Neuronal stem cell (in vitro differentiated cells): Measurements from ENCODE around the gene CAVIN2.
A peak's percentile ranks its signal among the peaks of the same experiment; 100 is the strongest.

Source experiments
- DNase-seq: peaks from one replicate; pipeline ENCODE4 v3.0.0-alpha.2; 2013; ENCODE audit warnings: low spot score
- H2AFZ ChIP-seq: one replicate; pipeline ENCODE4 v1.6.1; 2013; ENCODE audit warnings: mild to moderate bottlenecking, low read length, inconsistent platforms
- H2AK5ac ChIP-seq: 2 replicates; pipeline ENCODE4 v1.6.1; 2013; ENCODE audit warnings: low read depth, mild to moderate bottlenecking, inconsistent platforms, low read length, moderate library complexity, mixed read lengths
- H2BK120ac ChIP-seq: 2 replicates; pipeline ENCODE4 v1.6.1; 2013; ENCODE audit warnings: low read depth, mild to moderate bottlenecking, inconsistent platforms, low read length, moderate library complexity, mixed read lengths
- H2BK12ac ChIP-seq: one replicate; pipeline ENCODE4 v1.6.1; 2013; ENCODE audit warnings: low read length, inconsistent platforms
- H2BK15ac ChIP-seq: 2 replicates; pipeline ENCODE4 v1.6.1; 2013; ENCODE audit warnings: mild to moderate bottlenecking, low read length, inconsistent platforms, mixed read lengths
- H2BK5ac ChIP-seq: one replicate; pipeline ENCODE4 v1.6.1; 2013; ENCODE audit warnings: inconsistent platforms, mild to moderate bottlenecking, low read length, moderate library complexity
- H3K14ac ChIP-seq: one replicate; pipeline ENCODE4 v1.6.1; 2013; ENCODE audit warnings: low read length, inconsistent platforms
- H3K18ac ChIP-seq: 2 replicates; pipeline ENCODE4 v1.6.1; 2013; ENCODE audit warnings: low read length, inconsistent platforms
- H3K23ac ChIP-seq: 2 replicates; pipeline ENCODE4 v1.6.1; 2013; ENCODE audit warnings: low read depth, mild to moderate bottlenecking, mixed read lengths, low read length, inconsistent platforms; ENCODE audit not compliant: poor library complexity
- H3K27ac ChIP-seq: replicated peaks from 3 replicates; pipeline ENCODE4 v1.5.1; 2013; ENCODE audit warnings: low read length, inconsistent platforms
- H3K27me3 ChIP-seq, 3 experiments: 2 replicates each; pipeline ENCODE4 v1.6.1; 2013; ENCODE audit warnings: low read length in 3 of 3, mild to moderate bottlenecking in 2 of 3, inconsistent platforms in 1 of 3, low read depth in 1 of 3, mixed read lengths in 1 of 3, moderate library complexity in 1 of 3; ENCODE audit not compliant: control insufficient read depth in 3 of 3, insufficient read depth in 3 of 3
- H3K36me3 ChIP-seq, 2 donors: replicated peaks in 1 of 2; 2 replicates each; pipeline ENCODE4 v1.6.1; 2013; ENCODE audit warnings: low read length in 2 of 2; ENCODE audit not compliant: control insufficient read depth in 2 of 2, insufficient read depth in 2 of 2
- H3K4ac ChIP-seq: 2 replicates; pipeline ENCODE4 v1.6.1; 2013; ENCODE audit warnings: inconsistent platforms, mild to moderate bottlenecking, low read length, moderate library complexity
- H3K4me1 ChIP-seq, 2 donors: 1 replicate in 1 of 2; 2 replicates in 1 of 2; pipeline ENCODE4 v1.6.1; 2013; ENCODE audit warnings: low read length in 2 of 2, low read depth in 1 of 2; ENCODE audit not compliant: control insufficient read depth in 2 of 2, insufficient read depth in 1 of 2
- H3K4me2 ChIP-seq: one replicate; pipeline ENCODE4 v1.6.1; 2013; ENCODE audit warnings: mild to moderate bottlenecking, low read length, inconsistent platforms; ENCODE audit not compliant: insufficient read depth, poor library complexity, severe bottlenecking
- H3K4me3 ChIP-seq, 2 donors: 2 replicates each; pipeline ENCODE4 v1.5.1; 2013; ENCODE audit warnings: low read length in 2 of 2, mild to moderate bottlenecking in 2 of 2, inconsistent platforms in 1 of 2, moderate library complexity in 1 of 2
- H3K79me1 ChIP-seq: one replicate; pipeline ENCODE4 v1.6.1; 2013; ENCODE audit warnings: low read depth, mild to moderate bottlenecking, inconsistent platforms, low read length, moderate library complexity
- H3K9ac ChIP-seq: one replicate; pipeline ENCODE4 v1.6.1; 2013; ENCODE audit warnings: mild to moderate bottlenecking, low read depth, low read length, inconsistent platforms; ENCODE audit not compliant: poor library complexity
- H3K9me3 ChIP-seq, 2 donors: replicated peaks in 1 of 2; 2 replicates each; pipeline versions ENCODE3 to v1.6.1; 2013; ENCODE audit warnings: low read length in 2 of 2, mild to moderate bottlenecking in 2 of 2, inconsistent platforms in 1 of 2, low read depth in 1 of 2, mixed read lengths in 1 of 2, moderate library complexity in 1 of 2; ENCODE audit not compliant: control insufficient read depth in 2 of 2, insufficient read depth in 1 of 2
- H4K8ac ChIP-seq: one replicate; pipeline ENCODE4 v1.6.1; 2013; ENCODE audit warnings: low read depth, mild to moderate bottlenecking, inconsistent platforms, low read length, moderate library complexity
- H4K91ac ChIP-seq: one replicate; pipeline ENCODE4 v1.6.1; 2013; ENCODE audit warnings: low read length, low read depth, mild to moderate bottlenecking, inconsistent platforms; ENCODE audit not compliant: poor library complexity
- WGBS, 2 donors: extraction: QIAGEN DNeasy Blood & Tissue Kit; methylation state at CpG; one replicate each; pipeline ENCODE4 v1.1.7; 2013; ENCODE audit warnings: missing lambda C conversion rate in 2 of 2, mixed read lengths in 1 of 2; ENCODE audit not compliant: insufficient read length in 2 of 2, insufficient replicate concordance in 1 of 2; ENCODE audit errors: extremely low coverage in 2 of 2; 5-methylcytosine and 5-hydroxymethylcytosine counted together

The CAVIN2 gene

DNA sequence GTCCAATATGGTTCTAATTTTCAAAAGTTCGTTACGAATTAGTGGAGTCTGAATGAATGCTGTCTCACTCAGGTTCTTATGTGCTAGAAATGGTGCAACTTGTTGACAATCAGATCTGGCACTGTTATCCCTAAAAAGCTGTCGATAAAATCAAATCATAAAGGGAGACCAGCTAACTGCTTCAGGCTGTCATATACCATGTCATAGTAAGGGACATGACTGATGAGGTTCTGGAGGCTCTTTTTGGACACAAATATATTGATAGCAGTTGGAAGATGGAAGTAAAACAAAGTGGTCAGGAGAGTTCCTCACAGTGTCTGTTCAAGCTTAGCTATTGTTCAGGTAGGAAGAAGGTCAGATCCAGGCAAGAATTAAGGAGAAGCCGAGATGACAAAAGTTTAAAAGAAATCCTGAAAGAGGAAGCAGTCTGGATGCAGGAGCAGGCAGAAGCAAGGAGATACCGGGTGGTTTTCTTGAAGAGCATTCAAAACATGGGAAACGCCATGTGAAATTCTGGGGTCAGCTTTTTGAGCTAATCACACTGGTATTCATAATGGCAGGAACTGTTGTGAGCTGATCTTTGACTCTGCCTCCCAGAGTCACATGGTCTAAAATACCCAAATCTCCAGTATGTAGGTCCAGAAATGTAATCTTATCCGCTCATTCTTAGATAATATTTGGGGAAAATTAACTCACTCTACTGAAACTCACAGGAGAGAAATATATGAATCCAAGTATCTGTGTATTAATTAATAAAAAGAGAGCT lies 9.4 kb upstream of the CAVIN2 start:
- DNase-seq, result no peak
- Histone ChIP-seq H3K14ac (no peak overlapping the region), H2BK5ac (no peak overlapping the region), H2BK12ac (no peak overlapping the region), H2AFZ (peak overlapping the region; percentile 43), H3K23ac (no peak overlapping the region), H3K4ac (no peak overlapping the region), H3K4me1 (peaks cover 0 to 2% of the 10 kb centered on the region in 2 donors), H2AK5ac (no peak overlapping the region), H4K91ac (no peak overlapping the region), H3K4me3 (no peak overlapping the region), H3K27me3 (no peaks in the 10 kb centered on the region), H3K18ac (no peak overlapping the region), H3K36me3 (no peaks in the 10 kb centered on the region), H2BK15ac (no peak overlapping the region), H2BK120ac (no peak overlapping the region), H3K4me2 (no peak overlapping the region), H3K9ac (no peak overlapping the region), H3K79me1 (no peaks in the 10 kb centered on the region), H3K9me3 (no peaks in the 10 kb centered on the region), H4K8ac (no peak overlapping the region), H3K27ac (no peak overlapping the region)
- WGBS, 2 donors, result no CpG with 5 or more reads among the region's 7 CpGs

DNA sequence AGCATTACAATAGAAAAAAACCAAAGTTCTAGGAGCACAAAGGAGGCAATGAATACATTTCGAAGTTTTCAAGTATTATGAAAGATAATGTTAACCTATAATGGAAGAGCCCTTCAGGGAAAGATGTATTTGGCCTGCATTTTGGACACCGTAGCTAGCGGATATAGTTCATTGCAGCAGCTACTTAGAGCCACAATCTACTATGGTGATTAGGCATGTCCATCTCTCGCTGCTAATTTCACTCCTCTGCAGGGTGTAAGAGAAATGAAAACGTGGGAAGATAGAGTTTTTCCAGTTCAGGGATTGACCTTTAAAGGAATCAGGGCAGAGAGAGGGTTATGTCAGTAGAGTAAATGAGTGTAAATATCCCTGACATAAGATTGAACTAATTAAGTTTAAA lies 8.5 kb upstream of the CAVIN2 start:
- Histone ChIP-seq H3K4me3 (no peak overlapping the region), H2BK5ac (no peak overlapping the region), H3K4ac (no peak overlapping the region), H3K4me1 (peaks cover 0 to 2% of the 10 kb centered on the region in 2 donors), H3K18ac (no peak overlapping the region), H3K36me3 (no peaks in the 10 kb centered on the region), H3K4me2 (no peak overlapping the region), H3K23ac (no peak overlapping the region), H3K9me3 (no peaks in the 10 kb centered on the region), H3K79me1 (no peaks in the 10 kb centered on the region), H3K27ac (no peak overlapping the region), H3K27me3 (no peaks in the 10 kb centered on the region), H4K8ac (no peak overlapping the region), H2BK12ac (no peak overlapping the region), H2AK5ac (no peak overlapping the region), H4K91ac (no peak overlapping the region), H2BK15ac (no peak overlapping the region), H3K14ac (no peak overlapping the region), H2AFZ (peak overlapping the region; percentile 35), H2BK120ac (no peak overlapping the region), H3K9ac (no peak overlapping the region)
- DNase-seq, result no peak
- no CpG with 5 or more reads among the region's 5 CpGs for WGBS, 2 donors

DNA sequence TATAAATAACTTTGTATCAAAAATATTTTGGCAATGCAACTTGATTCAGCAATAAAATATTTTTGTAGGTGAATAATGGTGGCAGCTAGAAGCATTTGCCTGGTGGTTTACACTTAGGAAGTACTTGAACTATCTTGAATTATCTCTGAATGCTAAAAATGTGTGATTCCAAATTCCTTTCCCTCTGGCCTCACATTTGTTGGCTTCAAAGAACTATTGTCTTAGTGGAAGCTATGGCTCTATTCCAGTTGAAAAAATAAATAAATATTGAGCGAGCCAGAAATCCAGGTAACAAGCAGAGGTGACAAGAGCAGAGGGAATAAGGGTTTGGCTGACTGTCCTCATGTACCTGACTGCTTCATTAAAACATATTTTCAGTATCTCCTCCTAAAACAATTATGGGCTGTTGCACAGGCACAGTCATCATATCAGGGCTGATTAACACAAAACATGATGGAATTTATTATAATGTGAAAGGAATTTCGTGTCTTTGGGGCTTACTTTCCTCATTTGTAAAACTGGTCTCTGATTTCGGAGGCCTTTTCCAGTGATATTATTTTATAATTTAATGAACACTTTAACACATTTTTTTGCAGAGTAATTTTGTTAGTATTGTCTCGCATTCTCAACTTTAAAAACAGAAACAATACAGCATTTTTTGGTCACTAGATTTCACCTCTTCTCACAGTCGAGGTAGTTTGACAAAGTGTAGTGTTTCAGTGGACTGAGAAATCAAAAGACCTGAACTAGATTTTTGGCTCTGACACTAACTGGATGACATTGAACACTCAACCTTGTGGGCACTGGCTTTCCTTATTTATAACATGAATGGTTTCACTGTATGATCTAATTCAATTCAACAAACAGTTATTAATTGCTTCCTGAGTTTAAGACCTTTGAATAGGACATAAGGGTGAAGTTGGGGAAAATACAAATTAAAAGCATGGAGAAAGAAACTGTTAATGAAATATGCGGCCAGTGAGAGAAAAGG lies 7.8 kb upstream of the CAVIN2 start:
- H2AK5ac ChIP-seq, result no peak overlapping the region
- H3K27ac ChIP-seq, result no peak overlapping the region
- H3K79me1 ChIP-seq, result no peaks in the 10 kb centered on the region
- H3K4me2 ChIP-seq, result no peak overlapping the region
- H3K9ac ChIP-seq, result no peak overlapping the region
- H2BK12ac ChIP-seq, result no peak overlapping the region
- H3K4ac ChIP-seq, result no peak overlapping the region
- H2AFZ ChIP-seq, result peak overlapping the region; percentile 35
- H2BK5ac ChIP-seq, result no peak overlapping the region
- peaks cover 0 to 2% of the 10 kb centered on the region in 2 donors for H3K4me1 ChIP-seq
- H4K8ac ChIP-seq, result no peak overlapping the region
- H4K91ac ChIP-seq, result no peak overlapping the region
- no CpG with 5 or more reads among the region's 6 CpGs for WGBS, 2 donors
- no peak overlapping the region for H3K23ac ChIP-seq
- H2BK120ac ChIP-seq, result no peak overlapping the region
- H3K18ac ChIP-seq, result no peak overlapping the region
- no peak overlapping the region for H3K4me3 ChIP-seq
- H3K27me3 ChIP-seq, result no peaks in the 10 kb centered on the region
- H3K36me3 ChIP-seq, result no peaks in the 10 kb centered on the region
- H2BK15ac ChIP-seq, result no peak overlapping the region
- no peak for DNase-seq
- H3K14ac ChIP-seq, result no peak overlapping the region
- no peaks in the 10 kb centered on the region for H3K9me3 ChIP-seq

DNA sequence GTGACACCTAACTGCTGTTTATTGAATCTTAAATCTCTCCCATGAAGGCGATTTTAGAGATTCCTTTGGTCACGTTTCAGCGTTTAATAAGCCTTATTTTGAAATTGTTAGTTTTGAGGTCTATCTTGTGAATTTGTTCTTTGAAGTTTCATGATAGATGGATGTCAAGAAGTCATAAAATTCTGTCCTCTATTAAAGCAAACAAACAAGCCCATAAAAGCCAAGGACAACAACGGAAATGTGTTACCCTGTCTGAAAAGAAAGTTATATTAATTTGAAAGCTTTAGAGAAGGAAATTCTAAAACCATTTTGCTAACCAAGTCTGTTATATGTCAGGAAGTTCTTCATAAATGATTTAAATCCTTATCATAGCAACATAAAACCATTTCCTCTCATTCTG lies 7.0 kb upstream of the CAVIN2 start:
- no peaks in the 10 kb centered on the region for H3K9me3 ChIP-seq
- no peak overlapping the region for H2BK15ac ChIP-seq
- no peaks in the 10 kb centered on the region for H3K36me3 ChIP-seq
- no peak overlapping the region for H4K91ac ChIP-seq
- H3K4me1 ChIP-seq, result peaks cover 0 to 2% of the 10 kb centered on the region in 2 donors
- no peak overlapping the region for H3K4ac ChIP-seq
- no peak overlapping the region for H3K18ac ChIP-seq
- no peak overlapping the region for H2BK5ac ChIP-seq
- no peak overlapping the region for H3K14ac ChIP-seq
- no CpG with 5 or more reads among the region's 4 CpGs for WGBS, 2 donors
- no peak overlapping the region for H2AFZ ChIP-seq
- H2AK5ac ChIP-seq, result no peak overlapping the region
- no peaks in the 10 kb centered on the region for H3K27me3 ChIP-seq
- H4K8ac ChIP-seq, result no peak overlapping the region
- no peak overlapping the region for H3K4me2 ChIP-seq
- H3K79me1 ChIP-seq, result no peaks in the 10 kb centered on the region
- no peak overlapping the region for H3K23ac ChIP-seq
- no peak overlapping the region for H2BK120ac ChIP-seq
- no peak overlapping the region for H3K4me3 ChIP-seq
- DNase-seq, result no peak
- H3K9ac ChIP-seq, result no peak overlapping the region
- H2BK12ac ChIP-seq, result no peak overlapping the region
- H3K27ac ChIP-seq, result no peak overlapping the region
